C4-2B (cell line): ENCODE results near the gene PER1.

Experiments
- H3K27ac ChIP-seq: fragments of 450-650 bp; 2 replicates; pipeline ENCODE4 v1.5.1; 2017
- ZFX ChIP-seq: fragments of 450-650 bp; IDR thresholded peaks from 2 replicates; pipeline ENCODE4 v1.6.1; 2017
- TF ChIP-seq, protein P1 (sequence below): fragments of 450-650 bp; conservative IDR thresholded peaks from 2 replicates; pipeline ENCODE4 v1.5.1; 2017; ENCODE audit warnings: mild to moderate bottlenecking

PER1 gene, protein sequence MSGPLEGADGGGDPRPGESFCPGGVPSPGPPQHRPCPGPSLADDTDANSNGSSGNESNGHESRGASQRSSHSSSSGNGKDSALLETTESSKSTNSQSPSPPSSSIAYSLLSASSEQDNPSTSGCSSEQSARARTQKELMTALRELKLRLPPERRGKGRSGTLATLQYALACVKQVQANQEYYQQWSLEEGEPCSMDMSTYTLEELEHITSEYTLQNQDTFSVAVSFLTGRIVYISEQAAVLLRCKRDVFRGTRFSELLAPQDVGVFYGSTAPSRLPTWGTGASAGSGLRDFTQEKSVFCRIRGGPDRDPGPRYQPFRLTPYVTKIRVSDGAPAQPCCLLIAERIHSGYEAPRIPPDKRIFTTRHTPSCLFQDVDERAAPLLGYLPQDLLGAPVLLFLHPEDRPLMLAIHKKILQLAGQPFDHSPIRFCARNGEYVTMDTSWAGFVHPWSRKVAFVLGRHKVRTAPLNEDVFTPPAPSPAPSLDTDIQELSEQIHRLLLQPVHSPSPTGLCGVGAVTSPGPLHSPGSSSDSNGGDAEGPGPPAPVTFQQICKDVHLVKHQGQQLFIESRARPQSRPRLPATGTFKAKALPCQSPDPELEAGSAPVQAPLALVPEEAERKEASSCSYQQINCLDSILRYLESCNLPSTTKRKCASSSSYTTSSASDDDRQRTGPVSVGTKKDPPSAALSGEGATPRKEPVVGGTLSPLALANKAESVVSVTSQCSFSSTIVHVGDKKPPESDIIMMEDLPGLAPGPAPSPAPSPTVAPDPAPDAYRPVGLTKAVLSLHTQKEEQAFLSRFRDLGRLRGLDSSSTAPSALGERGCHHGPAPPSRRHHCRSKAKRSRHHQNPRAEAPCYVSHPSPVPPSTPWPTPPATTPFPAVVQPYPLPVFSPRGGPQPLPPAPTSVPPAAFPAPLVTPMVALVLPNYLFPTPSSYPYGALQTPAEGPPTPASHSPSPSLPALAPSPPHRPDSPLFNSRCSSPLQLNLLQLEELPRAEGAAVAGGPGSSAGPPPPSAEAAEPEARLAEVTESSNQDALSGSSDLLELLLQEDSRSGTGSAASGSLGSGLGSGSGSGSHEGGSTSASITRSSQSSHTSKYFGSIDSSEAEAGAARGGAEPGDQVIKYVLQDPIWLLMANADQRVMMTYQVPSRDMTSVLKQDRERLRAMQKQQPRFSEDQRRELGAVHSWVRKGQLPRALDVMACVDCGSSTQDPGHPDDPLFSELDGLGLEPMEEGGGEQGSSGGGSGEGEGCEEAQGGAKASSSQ (N-terminal part only)

DNA sequence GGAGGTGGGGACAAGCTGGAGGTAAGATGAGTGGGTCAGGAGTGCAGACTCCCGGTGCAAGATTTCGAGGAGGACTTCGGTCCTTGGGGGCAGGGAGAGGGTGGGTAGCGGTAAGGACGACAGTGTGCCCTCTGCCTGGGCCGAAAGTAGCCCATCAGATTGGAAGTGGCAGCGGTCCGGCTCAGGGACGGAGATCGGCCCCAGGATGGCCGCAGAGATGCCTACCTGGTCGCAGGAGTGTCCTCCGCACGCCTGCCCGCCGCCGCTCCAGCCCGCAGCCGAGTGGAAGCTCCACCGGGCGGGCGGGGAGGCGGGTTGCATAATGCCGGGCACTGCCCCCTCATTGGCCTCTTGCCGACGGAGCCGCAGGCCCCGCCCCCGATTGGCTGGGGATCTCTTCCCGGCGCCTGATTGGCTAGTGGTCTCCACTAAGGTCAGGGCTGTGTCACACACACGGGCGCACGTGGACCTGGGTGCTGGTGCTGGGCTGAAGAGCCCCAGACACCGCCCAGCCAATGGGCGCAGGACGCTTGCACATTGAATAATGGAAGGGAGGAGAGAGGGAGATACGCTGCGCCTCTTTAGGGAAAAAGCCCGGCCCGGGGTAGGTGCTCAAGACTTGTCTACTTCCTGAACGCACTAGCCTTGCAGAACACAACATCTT, at the start of gene PER1:
Gene PER1 (minus strand): TSS at position 293 of the 664 bp plus-strand sequence. CDS start 1,698 bp downstream, outside the sequence.
- TF ChIP-seq, protein P1, sequence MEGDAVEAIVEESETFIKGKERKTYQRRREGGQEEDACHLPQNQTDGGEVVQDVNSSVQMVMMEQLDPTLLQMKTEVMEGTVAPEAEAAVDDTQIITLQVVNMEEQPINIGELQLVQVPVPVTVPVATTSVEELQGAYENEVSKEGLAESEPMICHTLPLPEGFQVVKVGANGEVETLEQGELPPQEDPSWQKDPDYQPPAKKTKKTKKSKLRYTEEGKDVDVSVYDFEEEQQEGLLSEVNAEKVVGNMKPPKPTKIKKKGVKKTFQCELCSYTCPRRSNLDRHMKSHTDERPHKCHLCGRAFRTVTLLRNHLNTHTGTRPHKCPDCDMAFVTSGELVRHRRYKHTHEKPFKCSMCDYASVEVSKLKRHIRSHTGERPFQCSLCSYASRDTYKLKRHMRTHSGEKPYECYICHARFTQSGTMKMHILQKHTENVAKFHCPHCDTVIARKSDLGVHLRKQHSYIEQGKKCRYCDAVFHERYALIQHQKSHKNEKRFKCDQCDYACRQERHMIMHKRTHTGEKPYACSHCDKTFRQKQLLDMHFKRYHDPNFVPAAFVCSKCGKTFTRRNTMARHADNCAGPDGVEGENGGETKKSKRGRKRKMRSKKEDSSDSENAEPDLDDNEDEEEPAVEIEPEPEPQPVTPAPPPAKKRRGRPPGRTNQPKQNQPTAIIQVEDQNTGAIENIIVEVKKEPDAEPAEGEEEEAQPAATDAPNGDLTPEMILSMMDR: no peak
- no peak for TF ChIP-seq ZFX
- H3K27ac ChIP-seq: peak within 1 kb of the TSS; percentile 76

DNA sequence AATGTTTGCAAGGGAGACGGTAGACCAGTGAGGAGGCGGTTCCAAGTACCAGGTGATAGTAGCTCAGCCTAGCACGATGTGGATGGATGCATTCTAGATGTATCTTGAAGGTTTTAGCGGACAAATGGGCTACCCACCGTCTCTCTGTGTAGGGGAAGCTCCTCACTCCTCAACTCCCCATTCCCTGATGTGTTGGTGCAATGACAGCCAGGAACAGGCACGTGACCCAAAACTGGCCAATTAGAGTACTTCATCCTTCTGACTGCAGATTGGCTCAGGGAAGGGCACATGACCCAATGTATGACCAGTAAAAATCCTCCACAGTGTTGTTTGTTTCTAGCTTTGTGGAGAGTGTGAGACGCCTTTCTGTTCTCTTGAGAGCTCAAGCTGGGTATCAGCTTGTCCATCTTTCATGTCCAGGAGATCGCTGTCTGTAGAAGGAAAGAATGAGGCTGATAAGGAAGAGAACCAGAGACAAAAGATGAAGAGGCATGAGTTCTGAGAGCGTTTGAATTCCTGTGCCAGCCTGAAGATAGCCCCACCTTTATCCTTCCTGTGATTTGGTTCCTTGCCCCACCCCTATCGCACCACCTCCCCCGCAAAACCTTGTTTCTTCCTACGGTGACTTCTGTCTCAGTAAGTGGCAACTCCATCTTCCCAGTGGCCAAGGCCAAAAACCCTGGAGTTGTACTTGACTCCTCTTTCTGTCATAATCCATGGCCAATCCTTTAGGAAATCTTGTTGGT, 40.0 kb upstream of the PER1 start:
- TF ChIP-seq, protein P1: no peak
- TF ChIP-seq ZFX: no peak
- H3K27ac ChIP-seq: no peak overlapping the region; the same call in 1 of the 2 replicates

DNA sequence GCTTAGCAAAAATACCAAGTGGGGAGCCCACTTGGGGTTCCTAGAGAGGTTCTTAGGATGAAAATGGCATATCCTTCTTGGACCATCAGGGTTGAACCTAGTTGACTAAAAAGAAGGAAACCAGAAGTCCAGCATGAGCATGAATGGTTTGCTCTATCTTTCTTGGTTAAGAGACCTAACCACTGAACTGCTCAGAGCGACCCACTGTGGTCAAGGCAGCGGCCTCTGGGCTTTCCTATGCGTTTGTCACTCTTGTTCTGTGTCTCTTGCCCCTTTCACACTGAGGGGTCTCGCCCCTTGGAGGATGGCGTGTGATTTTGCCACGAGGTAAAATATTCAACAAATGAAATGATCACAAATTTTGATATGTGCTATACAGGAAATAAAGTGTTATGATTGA, 38.3 kb upstream of the PER1 start:
- TF ChIP-seq, protein P1: no peak
- TF ChIP-seq ZFX: no peak
- peak overlapping the region; percentile 91 for H3K27ac ChIP-seq

DNA sequence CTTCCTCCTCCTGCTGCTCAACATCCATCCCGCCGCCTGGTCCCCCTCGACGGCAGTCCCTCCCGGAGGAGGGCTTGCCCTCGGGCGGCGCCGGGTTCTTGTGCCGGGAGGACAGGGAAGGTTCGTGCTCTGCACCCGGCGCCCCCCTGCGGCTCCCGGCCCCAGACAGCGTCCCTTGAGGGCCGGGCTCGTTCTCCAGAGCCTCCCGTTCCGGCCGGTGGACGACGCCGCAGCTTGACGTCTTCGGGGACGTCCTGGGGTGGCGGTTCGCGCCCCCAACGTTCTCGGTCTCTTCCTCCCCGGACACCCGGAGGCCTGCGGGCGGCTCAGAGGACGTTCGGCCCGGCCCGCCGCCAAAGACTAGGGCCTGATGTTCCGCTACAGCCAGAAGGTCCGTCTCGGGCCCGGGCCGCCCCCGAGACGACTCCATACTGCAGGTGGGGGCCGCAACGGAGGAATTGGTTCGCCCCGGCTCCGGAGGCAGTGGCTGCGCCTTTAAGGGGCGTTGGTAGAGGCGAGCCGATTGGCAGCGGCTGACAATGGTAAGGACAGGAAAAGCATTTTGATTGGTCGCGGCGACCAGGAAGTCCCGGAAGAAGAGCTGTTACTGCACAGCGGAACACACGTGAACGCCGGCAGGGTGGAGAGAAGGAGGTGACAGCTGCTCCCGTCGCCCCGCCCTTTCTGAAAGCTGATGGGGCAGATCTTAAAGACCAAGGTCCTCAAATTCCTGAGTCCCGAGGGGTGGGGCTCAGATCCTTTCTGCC, 37.7 kb upstream of the PER1 start, which contains the start of gene BORCS6:
Gene BORCS6 (minus strand): TSS at position 470 of the 767 bp plus-strand sequence. CDS start 40 bp downstream, at position 430.
- H3K27ac ChIP-seq: peak within 1 kb of the TSS; percentile 91
- TF ChIP-seq ZFX: no peak; the same call in 1 of the 2 replicates
- TF ChIP-seq, protein P1: no peak; the same call in 1 of the 2 replicates

DNA sequence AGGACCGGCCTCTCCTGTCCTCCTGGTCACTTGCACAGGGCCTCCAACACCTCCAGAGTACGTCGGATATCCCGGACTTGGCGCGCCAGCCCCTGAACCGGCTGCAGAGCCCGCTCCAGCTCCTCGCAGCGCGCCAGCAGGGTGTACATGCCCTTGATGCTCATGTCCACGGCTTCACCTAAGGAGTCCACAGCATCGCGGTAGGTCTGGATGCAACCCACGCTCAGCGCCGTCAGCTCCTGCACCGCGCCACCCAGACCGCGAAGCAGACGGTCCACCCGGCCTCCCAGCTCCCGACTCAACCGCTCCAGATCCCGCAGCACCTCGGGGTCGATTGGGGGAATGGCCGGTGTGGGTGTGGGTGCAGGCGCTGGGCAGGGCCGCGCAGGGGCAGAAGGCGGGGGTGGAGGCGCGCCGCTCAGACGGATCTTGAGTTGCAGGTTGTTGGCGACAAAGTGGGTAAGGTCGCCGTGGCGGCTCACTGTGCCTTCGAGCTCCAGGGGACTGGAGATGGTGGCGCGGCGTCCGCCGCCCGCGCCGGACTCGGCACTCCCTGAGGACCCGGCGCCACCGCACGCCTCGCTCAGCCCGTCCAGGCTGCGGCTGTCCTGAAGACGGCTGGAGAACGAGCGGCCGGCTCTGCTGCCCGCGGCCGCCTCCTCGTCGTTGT, 37.0 kb upstream of the PER1 start:
- peak overlapping the region; percentile 91 for H3K27ac ChIP-seq
- TF ChIP-seq, protein P1: no peak
- no peak for TF ChIP-seq ZFX
